HG03196 (cell line): ENCODE measurements around the gene NXPE1.

Experiments
- ATAC-seq: cut with Tn5 transposase; IDR thresholded peaks from one replicate; pipeline ENCODE4 v1.9.1; 2021; ENCODE audit not compliant: unreplicated experiment

NXPE1 gene

DNA sequence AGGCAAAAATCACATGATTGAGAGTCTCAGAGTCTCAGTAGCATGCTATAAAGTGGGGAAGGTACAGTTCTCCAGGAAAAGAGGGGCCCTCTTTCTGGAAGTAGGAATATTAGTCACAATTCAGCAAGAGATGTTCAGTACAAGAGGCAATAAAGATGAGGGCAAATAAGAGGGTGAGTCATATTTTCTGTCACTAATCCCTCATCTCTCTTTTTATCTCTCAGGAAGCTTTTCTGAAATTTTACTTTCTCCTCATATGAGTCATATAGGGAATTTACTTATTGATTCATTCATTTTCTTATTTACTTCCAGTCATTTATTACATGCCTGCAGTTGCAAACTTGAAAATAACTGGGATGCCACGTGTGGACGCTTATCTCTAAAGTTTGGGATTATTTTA, 3.4 kb upstream of the NXPE1 start:
- no peak for ATAC-seq

DNA sequence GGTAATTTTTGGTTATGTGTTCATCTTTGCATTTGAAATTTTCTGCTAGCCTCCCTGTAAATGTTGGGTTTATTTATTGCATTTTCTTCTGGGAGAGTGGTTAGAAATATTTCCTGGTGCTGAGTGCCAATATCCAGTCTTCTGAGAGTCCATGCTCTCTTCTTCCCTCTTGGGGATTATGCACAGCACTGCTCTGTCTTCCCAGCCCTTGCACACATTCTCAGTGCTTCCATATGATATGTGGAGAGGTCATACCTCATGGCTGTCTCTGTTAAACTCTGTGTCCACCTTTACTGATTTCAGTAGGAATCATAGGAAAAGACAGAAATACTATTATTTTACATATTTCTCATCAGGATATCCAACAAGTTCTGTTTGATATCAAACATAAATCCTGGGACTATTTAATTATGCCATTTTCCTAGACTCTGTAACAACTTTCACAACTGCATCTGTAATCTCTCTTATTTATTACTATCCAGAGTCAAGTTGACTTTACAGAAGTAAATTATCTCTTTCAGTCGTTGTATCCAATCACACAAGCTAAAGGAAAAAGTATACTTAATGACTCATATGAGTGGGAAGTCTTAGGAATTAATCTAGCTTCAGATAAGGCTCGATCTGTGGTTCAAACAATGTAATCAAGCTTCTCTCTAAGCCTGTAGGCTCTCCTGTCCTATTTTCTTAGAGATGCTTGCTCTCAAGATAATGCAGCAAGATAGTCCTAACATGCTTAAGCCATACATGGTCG, 2.7 kb upstream of the NXPE1 start:
- no peak for ATAC-seq

DNA sequence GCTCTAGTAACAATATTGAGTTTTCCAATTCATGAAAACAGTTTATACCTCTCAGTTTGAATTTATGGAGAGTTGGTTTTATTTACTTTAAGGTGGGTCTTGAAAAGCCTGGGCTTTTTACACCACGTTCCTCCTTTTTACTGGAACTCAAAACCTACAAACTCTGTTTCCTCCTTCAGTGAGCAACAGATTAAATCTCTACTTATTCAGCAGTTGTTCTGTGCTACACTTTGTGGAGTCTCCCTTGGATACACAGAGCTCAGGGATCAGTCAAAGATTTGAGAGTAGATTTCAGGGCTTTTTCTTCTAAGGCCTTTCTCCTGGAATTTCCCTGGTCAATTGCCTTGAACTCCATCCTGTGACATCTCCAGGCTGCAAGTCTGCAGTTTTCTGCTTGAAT, 3.5 kb downstream of the NXPE1 start:
- ATAC-seq, result no peak

DNA sequence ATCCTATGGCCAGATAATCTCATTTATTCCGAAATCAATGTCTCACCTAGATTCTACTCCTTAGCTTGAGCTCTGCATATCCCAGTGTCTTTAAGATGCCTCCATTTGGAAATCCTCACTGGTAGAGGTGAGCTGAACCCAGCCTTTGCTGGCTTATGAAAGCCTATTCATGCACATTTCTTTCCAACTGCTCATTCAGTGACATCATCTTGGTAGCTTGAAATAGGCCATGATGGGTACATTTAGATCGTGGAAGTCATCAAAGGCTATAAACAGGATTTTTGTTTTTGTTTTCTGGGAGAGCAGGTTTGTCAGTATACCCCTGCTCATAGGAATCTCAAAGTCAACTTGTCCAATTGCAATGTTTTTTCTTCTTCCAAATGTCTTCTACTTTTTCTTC, 6.0 kb downstream of the NXPE1 start:
- no peak for ATAC-seq

DNA sequence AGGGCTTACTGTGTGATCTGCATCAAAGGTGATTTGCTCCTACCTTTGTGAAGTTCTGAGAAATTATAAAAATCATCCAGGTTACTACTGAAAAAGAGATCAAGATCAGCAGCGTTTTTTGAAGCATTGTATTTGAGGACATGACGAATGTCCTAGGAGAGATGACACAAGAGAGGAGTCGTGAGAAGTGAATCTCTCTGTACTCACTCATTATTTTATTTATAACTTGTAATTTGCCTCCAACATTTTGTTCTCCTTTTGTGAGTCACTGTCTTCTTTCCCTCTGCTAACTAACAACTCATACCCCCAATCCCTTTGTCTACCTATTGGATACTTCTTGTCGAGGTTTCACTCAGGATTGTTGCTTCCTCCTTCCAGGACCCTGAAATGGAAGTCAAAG, 8.6 kb downstream of the NXPE1 start:
- no peak for ATAC-seq

DNA sequence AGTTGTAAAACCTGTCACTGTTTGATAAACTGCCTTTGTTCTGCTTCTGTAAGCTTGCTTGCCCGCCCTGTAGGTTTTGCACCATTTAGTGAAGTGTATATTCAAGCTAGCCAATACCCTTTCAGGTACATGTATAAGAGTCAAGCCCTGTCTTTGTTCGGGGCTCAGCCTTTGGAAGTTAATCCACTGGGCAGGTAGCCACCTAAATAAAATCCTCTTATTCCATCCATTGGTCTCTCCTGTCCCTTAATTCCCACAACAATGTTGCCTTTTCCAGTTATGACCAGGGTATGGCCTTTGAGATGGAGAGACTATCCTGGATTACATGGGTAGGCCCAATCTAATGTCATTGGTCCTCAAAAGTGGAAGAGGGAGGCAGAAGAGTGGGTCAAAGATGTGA, 34.0 kb downstream of the NXPE1 start:
- no peak for ATAC-seq

DNA sequence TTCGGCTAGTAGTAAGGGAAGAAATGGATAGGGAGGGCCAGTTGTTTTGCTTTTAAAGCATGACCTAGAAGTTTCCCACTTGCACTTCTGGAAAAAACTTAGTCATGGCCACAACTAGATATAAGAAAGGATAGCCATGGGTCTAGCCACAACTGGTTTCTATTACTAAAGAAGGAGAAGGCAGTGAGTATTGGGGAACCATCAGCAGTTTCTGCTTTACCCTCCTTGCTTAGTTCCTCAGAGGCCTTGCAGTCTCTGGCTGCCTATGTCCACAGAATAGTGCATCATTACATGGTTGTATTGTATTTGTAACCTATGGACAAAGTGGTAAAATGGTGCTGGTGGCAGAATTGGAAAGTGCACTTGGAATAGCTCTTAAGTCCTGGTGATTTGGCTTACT, 35.6 kb downstream of the NXPE1 start:
- no peak for ATAC-seq

DNA sequence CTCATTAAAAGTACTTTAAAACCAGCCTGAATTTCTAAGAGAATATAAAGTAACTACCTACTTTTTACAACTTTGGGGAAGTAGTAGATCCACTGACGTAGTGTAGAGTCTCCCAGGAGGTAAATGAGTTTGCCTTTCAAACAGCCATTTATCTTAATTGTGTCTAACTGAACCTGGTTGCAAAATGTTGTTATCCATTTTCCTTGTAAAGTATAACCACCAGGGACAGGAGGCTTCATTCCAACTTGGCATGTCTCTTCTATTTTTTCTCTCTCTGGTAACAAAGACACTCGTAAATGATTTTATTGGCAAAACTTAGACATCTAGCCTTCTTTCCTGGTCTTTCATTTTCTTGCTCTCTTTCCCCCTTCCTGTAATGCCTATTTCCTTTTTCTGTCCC, 36.9 kb downstream of the NXPE1 start:
- ATAC-seq, result no peak

DNA sequence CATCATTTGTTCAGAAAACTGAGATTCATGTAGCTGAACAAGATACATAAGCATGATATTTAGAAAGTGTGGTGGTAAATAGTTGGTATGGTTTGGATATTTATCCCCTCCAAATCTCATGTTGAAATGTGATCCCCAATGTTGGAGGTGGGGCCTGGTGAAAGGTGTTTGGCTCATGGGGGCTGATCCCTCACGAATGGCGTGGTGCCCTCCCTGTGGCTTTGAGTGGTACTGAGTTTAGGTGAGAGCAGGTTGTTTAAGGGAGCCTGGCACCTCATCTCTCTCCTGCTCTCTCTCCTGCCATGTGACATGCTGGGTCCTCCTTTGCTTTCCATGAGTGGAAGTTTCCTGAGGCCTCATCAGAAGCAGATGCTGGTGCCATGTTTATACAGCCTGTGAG, 48.1 kb downstream of the NXPE1 start:
- no peak for ATAC-seq

DNA sequence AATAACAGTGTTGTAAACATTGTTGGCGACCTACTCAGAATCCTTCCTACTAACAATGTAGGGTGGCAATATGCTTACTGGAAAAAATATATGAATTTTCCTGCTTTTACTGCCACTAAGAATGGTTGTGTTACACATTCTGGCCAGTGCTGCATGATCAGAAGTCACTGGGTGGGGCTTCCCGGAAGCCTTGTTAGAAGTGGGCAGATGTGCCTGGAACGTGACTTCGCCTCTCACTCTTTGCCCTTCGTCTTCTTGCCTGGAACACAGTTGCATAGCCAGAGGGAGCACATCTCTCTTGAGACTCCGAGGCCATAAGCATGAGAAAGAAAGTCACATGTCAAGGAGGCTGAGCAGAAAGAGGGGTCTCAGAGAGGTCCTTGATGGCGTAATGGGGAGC, 48.6 kb downstream of the NXPE1 start:
- no peak for ATAC-seq

DNA sequence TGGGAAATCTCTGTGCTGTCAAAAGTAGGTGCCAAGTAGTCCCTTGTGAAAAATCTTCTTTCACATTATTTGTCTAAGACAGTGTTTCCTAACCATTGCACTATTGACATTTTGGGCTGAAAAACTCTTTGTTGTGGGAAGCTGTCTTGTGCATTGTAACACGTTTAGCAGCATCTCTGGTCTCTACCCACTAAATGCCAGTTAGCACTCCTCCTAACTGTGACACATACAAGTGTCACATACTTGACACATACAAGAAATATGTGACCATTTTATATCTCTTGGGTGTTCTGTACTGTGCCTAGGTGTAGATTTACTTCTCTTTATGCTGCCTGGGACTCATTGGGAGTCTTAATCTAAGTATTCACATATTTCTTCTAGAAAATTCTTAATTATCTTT, 57.8 kb downstream of the NXPE1 start:
- no peak for ATAC-seq

DNA sequence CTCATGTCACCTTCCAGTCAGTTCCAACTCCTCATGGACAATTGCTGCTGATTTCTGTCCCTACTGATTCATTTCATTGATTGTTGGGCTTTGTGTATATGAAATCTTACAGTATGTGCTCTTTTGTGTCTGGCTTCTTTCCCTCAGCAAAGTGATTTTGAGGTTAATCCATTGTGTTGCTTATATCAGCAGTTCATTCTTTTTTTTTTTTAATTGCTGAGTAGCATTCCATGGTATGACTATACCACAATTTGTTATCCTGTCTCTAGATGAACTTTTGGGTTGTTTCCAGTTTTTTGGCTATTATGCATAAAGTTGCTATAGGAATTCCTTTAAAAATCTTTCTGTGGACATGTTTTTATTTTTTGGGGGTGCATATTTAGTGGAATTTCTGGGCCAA, 59.9 kb downstream of the NXPE1 start:
- no peak for ATAC-seq

DNA sequence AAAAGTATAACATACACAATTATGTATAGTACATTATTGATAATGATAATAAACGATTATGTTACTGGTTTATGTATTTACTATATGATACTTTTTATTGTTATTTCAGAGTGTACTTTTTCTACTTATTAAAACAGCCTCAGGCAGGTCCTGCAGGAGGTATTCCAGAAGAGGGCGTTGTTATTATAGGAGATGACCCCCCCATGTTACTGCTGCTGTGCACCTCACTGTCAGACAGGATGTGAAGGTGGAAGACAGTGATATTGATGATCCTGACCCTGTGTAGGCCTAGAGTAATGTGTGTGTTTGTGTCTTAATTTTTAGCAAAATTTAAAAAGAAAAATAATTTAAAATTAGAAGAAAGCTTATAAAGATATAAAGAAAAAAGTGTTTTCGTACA, 62.8 kb downstream of the NXPE1 start:
- no peak for ATAC-seq

DNA sequence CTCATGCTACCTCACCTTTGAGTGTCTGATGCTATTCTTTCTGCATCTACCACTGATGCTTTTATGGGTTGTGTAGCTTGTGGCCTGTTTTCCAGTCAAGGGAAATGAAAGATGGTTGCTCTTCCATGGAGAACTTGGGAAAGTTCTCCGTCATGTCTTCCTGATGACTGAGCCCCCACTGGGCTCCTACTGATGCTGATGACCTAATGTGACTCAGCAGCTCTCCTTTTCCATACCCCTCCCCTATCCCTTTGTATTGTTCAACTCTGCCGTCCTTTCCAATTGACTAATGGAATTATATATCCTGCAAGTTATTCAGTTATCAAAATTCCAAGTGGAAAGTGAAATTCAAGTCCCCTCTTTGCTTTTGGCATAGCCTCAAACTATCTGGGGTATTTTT, 75.8 kb downstream of the NXPE1 start:
- no peak for ATAC-seq

DNA sequence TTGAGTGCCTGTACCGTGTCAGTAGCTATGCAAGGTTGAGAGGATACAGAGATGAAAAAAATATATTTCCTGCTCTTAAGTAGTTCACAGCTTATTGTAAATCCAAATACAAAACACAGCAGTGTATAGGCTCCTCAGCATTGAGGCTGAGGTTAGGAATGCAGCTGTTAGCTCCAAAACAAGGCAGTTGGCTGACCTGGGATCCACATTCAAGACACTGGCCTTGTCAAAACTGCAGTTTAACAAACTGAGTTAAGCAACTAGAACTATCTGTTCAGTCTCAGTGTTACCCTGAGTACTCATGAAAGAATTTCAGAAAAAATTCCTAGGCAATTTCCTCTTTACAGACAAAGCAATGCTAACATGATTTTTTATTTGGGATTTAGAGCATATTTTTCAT, 77.6 kb downstream of the NXPE1 start:
- ATAC-seq, result no peak

DNA sequence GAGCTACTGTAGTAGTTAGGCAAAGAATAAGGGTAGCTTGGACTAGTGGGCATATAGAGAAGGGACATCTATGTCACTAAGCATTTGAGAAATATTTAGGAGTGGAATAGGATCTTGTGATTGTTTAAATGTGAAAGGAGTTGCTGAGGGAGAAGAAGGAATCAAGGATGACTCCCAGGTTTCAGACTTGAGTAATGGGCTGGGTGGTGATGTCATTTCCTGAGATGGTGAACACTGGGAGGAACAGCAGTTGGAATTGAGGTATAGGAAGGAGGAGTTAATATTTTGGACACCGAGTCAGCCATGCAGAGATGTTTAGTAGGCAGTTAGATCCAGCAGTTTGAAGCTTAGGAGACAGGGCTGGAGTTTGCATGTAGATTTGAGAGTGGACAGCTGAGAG, 80.3 kb downstream of the NXPE1 start:
- no peak for ATAC-seq

DNA sequence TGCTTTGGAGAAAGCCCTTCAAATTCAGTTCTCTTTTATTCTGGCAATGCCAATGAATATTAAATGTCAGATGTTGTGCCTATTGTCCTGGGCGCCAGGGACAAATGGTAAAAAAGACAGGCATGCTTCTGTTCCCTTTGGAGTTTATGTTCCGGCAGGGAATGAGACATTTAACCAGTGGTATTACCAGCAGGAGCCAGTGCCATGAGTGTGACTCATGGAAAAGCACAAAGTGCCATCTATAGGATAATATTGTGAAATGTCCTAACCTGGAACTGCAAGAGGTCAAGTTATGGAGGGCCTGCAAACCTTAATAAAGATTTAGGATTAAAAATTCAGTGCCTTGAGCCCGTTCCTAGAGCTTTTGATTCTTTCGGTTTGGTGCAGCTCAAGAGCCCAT, 80.9 kb downstream of the NXPE1 start:
- no peak for ATAC-seq

DNA sequence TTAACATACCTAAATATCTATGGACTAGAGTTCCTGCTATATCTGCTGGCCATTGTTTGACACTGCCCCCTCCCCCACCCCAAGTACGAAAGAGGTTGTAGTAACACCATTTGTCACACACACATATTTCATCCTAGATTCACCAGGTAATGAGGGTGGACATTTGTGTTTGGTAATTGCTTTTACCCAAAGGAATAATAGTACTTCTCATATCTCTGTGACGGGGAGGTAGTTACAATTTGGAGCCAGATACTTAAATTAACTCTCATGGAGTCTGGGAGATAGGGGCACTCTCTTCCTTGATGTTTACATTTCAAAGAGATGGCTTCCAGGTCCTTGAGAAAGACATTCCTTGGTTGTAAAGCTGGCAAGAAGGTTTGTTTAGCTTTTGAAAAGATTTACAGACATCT, 81.7 kb downstream of the NXPE1 start:
- ATAC-seq, result no peak

DNA sequence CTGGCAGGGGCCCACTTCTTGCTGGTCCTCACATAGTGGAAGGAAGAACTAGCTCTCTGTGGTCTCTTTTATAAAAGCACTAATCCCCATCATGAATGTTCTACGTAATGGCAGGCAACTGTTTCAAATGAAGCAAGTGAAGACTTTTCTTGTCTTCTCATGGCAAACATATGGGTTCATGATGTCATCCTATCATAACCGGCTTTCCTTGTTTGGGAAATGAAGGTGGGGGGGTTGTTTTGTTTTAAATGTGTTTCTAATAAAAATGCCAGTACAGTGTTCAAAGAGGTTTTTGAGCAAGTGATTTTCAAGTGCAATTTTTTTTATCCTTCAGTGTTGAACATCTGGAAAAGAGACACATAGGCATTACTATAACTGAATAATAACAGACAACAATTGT, 87.0 kb downstream of the NXPE1 start:
- no peak for ATAC-seq
